Mesendoderm (in vitro differentiated cells): ENCODE results near the gene SLC1A2. TPM values are rescaled to one million over a fixed set of nuclear protein-coding genes. Genes with fewer than 3 reads are reported as not detected.

Experiments used
- small RNA-seq: library from polyadenylated mRNA; stranded (forward); fragments of <200 nt; extraction: miRNeasy Mini kit (QIAGEN cat#:217004); gene quantifications from one replicate; pipeline ENCODE3, GENCODE V24; 2013; ENCODE audit not compliant: insufficient read depth

Gene SLC1A2

Small RNAs within 50 kb of the gene (small RNA-seq; reads per million reads assigned to genes)
- not detected for gene AC090625.1
